Measurements from ENCODE around the gene FRMD4A.

The FRMD4A gene

GRCh38 chr10:13681095-13681494 lies 649.6 kb downstream of the FRMD4A start:
- ATAC-seq (replicated peaks), result no peak
- Mint-ChIP-seq H3K27ac (no peak overlapping the region), H3K36me3 (ENCODE audit: insufficient read depth) (no peaks in the 10 kb centered on the region), H3K4me1 (ENCODE audit: low read depth in 2 of 2) (no peaks in the 10 kb centered on the region), H3K4me3 (no peak overlapping the region), H3K9me3 (no peaks in the 10 kb centered on the region), H3K27me3 (peaks cover 24 to 63% of the 10 kb centered on the region in 2 donors)
- DNase-seq, result no peak

GRCh38 chr10:13678101-13678843 lies 652.5 kb downstream of the FRMD4A start:
- no peaks in the 10 kb centered on the region for H3K9me3 Mint-ChIP-seq

GRCh38 chr10:13674645-13675588 lies 655.8 kb downstream of the FRMD4A start:
- H3K4me1 Mint-ChIP-seq (ENCODE audit: low read depth in 2 of 2), result no peaks in the 10 kb centered on the region
- ATAC-seq (replicated peaks) (no peak), DNase-seq (no peak)
- H3K27me3 Mint-ChIP-seq, result peaks cover 8 to 26% of the 10 kb centered on the region in 2 donors
- no peak overlapping the region for H3K27ac Mint-ChIP-seq
- H3K4me3 Mint-ChIP-seq, result no peak overlapping the region
- no peaks in the 10 kb centered on the region for H3K36me3 Mint-ChIP-seq (ENCODE audit: insufficient read depth)
- no peaks in the 10 kb centered on the region for H3K9me3 Mint-ChIP-seq

More at GRCh38 chr10:13678101-13678843, 652.5 kb downstream of the FRMD4A start:
- no peak overlapping the region for H3K4me3 Mint-ChIP-seq
- no peak overlapping the region for H3K27ac Mint-ChIP-seq
- H3K4me1 Mint-ChIP-seq (ENCODE audit: low read depth in 2 of 2), result no peaks in the 10 kb centered on the region
- no peak for DNase-seq
- peaks cover 16 to 47% of the 10 kb centered on the region in 2 donors for H3K27me3 Mint-ChIP-seq
- no peak for ATAC-seq (replicated peaks)
- H3K36me3 Mint-ChIP-seq (ENCODE audit: insufficient read depth), result no peaks in the 10 kb centered on the region

GRCh38 chr10:13673156-13673555 lies 657.6 kb downstream of the FRMD4A start:
- no peaks in the 10 kb centered on the region for H3K4me1 Mint-ChIP-seq (ENCODE audit: low read depth in 2 of 2)
- DNase-seq (no peak), ATAC-seq (replicated peaks) (no peak)
- H3K27me3 Mint-ChIP-seq, result peaks cover 8 to 13% of the 10 kb centered on the region in 2 donors
- H3K36me3 Mint-ChIP-seq (ENCODE audit: insufficient read depth), result no peaks in the 10 kb centered on the region
- no peak overlapping the region for H3K27ac Mint-ChIP-seq
- H3K9me3 Mint-ChIP-seq, result no peaks in the 10 kb centered on the region
- H3K4me3 Mint-ChIP-seq, result no peak overlapping the region

- no peaks in the 10 kb centered on the region for H3K9me3 Mint-ChIP-seq
- no peaks in the 10 kb centered on the region for H3K36me3 Mint-ChIP-seq (ENCODE audit: insufficient read depth)
- H3K4me3 Mint-ChIP-seq, result no peak overlapping the region
Observed at GRCh38 chr10:13672548-13672947, 658.2 kb downstream of the FRMD4A start.

GRCh38 chr10:13671904-13672303 lies 658.8 kb downstream of the FRMD4A start:
- Mint-ChIP-seq H3K36me3 (ENCODE audit: insufficient read depth) (no peaks in the 10 kb centered on the region), H3K4me1 (ENCODE audit: low read depth in 2 of 2) (no peaks in the 10 kb centered on the region), H3K27ac (no peak overlapping the region), H3K4me3 (no peak overlapping the region), H3K27me3 (peaks cover 1 to 4% of the 10 kb centered on the region in 2 donors), H3K9me3 (no peaks in the 10 kb centered on the region)
- DNase-seq (no peak), ATAC-seq (replicated peaks) (no peak)

More at GRCh38 chr10:13672548-13672947, 658.2 kb downstream of the FRMD4A start:
- Mint-ChIP-seq H3K4me1 (ENCODE audit: low read depth in 2 of 2) (no peaks in the 10 kb centered on the region), H3K27ac (no peak overlapping the region), H3K27me3 (peaks cover 7 to 8% of the 10 kb centered on the region in 2 donors)
- ATAC-seq (replicated peaks) (no peak), DNase-seq (no peak)

GRCh38 chr10:13670311-13670710 lies 660.4 kb downstream of the FRMD4A start:
- Mint-ChIP-seq H3K9me3 (no peaks in the 10 kb centered on the region), H3K4me3 (no peak overlapping the region), H3K27me3 (no peaks in the 10 kb centered on the region), H3K27ac (no peak overlapping the region), H3K4me1 (ENCODE audit: low read depth in 2 of 2) (no peaks in the 10 kb centered on the region), H3K36me3 (ENCODE audit: insufficient read depth) (no peaks in the 10 kb centered on the region)
- DNase-seq (no peak), ATAC-seq (replicated peaks) (no peak)

GRCh38 chr10:13669901-13670300 lies 660.8 kb downstream of the FRMD4A start:
- Mint-ChIP-seq H3K4me1 (ENCODE audit: low read depth in 2 of 2) (no peaks in the 10 kb centered on the region), H3K9me3 (no peaks in the 10 kb centered on the region), H3K27ac (no peak overlapping the region), H3K36me3 (ENCODE audit: insufficient read depth) (no peaks in the 10 kb centered on the region), H3K27me3 (no peaks in the 10 kb centered on the region), H3K4me3 (no peak overlapping the region)
- DNase-seq (no peak), ATAC-seq (replicated peaks) (no peak)

- Mint-ChIP-seq H3K36me3 (ENCODE audit: insufficient read depth) (no peaks in the 10 kb centered on the region), H3K27me3 (no peaks in the 10 kb centered on the region), H3K4me1 (ENCODE audit: low read depth in 2 of 2) (no peaks in the 10 kb centered on the region), H3K27ac (no peak overlapping the region), H3K9me3 (no peaks in the 10 kb centered on the region), H3K4me3 (no peak overlapping the region)
- DNase-seq (no peak), ATAC-seq (replicated peaks) (no peak)
Observed at GRCh38 chr10:13669182-13669855, 661.4 kb downstream of the FRMD4A start.

- Mint-ChIP-seq H3K9me3 (no peaks in the 10 kb centered on the region), H3K4me3 (no peak overlapping the region), H3K27ac (no peak overlapping the region), H3K4me1 (ENCODE audit: low read depth in 2 of 2) (no peaks in the 10 kb centered on the region), H3K27me3 (no peaks in the 10 kb centered on the region), H3K36me3 (ENCODE audit: insufficient read depth) (no peaks in the 10 kb centered on the region)
- no peak for ATAC-seq (replicated peaks)
- no peak for DNase-seq
Observed at GRCh38 chr10:13668126-13668525, 662.6 kb downstream of the FRMD4A start.

- H3K4me3 Mint-ChIP-seq, result no peak overlapping the region
Observed at GRCh38 chr10:13665516-13666262, 665.0 kb downstream of the FRMD4A start.

GRCh38 chr10:13661256-13661655 lies 669.5 kb downstream of the FRMD4A start:
- ATAC-seq (replicated peaks) (no peak), DNase-seq (no peak)
- Mint-ChIP-seq H3K4me3 (no peak overlapping the region), H3K27me3 (no peaks in the 10 kb centered on the region), H3K4me1 (ENCODE audit: low read depth in 2 of 2) (peaks cover 0 to 6% of the 10 kb centered on the region in 2 donors), H3K9me3 (no peaks in the 10 kb centered on the region), H3K27ac (no peak overlapping the region), H3K36me3 (ENCODE audit: insufficient read depth) (no peaks in the 10 kb centered on the region)

More at GRCh38 chr10:13665516-13666262, 665.0 kb downstream of the FRMD4A start:
- no peaks in the 10 kb centered on the region for H3K36me3 Mint-ChIP-seq (ENCODE audit: insufficient read depth)
- H3K9me3 Mint-ChIP-seq, result no peaks in the 10 kb centered on the region
- no peak for ATAC-seq (replicated peaks)
- no peak for DNase-seq
- no peaks in the 10 kb centered on the region for H3K27me3 Mint-ChIP-seq
- no peaks in the 10 kb centered on the region for H3K4me1 Mint-ChIP-seq (ENCODE audit: low read depth in 2 of 2)
- H3K27ac Mint-ChIP-seq, result no peak overlapping the region

- Mint-ChIP-seq H3K27me3 (no peaks in the 10 kb centered on the region), H3K36me3 (ENCODE audit: insufficient read depth) (no peaks in the 10 kb centered on the region), H3K4me3 (no peak overlapping the region), H3K9me3 (no peaks in the 10 kb centered on the region), H3K4me1 (ENCODE audit: low read depth in 2 of 2) (peaks cover 0 to 6% of the 10 kb centered on the region in 2 donors), H3K27ac (peak overlapping the region in 1 of 2 donors; percentile 44)
- DNase-seq (no peak), ATAC-seq (replicated peaks) (no peak)
Observed at GRCh38 chr10:13660551-13660920, 670.2 kb downstream of the FRMD4A start.
